Measurements from ENCODE around the gene TCHHL1.
A peak's percentile ranks its signal among the peaks of the same experiment; 100 is the strongest.

TCHHL1 gene

GRCh38 chr1:152038871-152039270 lies 50.0 kb downstream of the TCHHL1 start:
- Histone ChIP-seq H3K27me3 (ENCODE audit: insufficient read depth, low read depth) (no peaks in the 10 kb centered on the region), H4K20me1 (ENCODE audit: insufficient read depth) (peaks cover 4% of the 10 kb centered on the region), H3K4me1 (ENCODE audit: low read depth, poor library complexity, severe bottlenecking) (peaks cover 53% of the 10 kb centered on the region), H3K27ac (peak overlapping the region; percentile 71), H3K4me2 (peak overlapping the region; percentile 96), H3K9ac (peak overlapping the region; percentile 0; the same call in 1 of the 2 replicates), H3K4me3 (IDR thresholded peaks at IDR 0.05; ENCODE audit: insufficient read depth, low read depth, low read length) (no peak overlapping the region), H3K36me3 (ENCODE audit: insufficient read depth) (no peaks in the 10 kb centered on the region; the same call in 1 of the 2 replicates), H3K79me2 (ENCODE audit: insufficient read depth, low read depth) (peaks cover 30% of the 10 kb centered on the region), H2AFZ (ENCODE audit: low read depth) (no peak overlapping the region)
- TF ChIP-seq CTCF (conservative IDR thresholded peaks at IDR 0.05; ENCODE audit: low read depth, low read length): no peak

GRCh38 chr1:152036267-152037216 lies 52.3 kb downstream of the TCHHL1 start, which contains the start of gene S100A11:
TSS of gene S100A11 (minus strand) at chr1:152037004. CDS start at chr1:152036915, 89 bp downstream.
- Histone ChIP-seq H3K4me1 (ENCODE audit: low read depth, poor library complexity, severe bottlenecking) (peaks cover 66% of the 10 kb centered on the region), H3K36me3 (ENCODE audit: insufficient read depth) (peaks cover 20% of the 10 kb centered on the region), H2AFZ (ENCODE audit: low read depth) (peak within 1 kb of the TSS; percentile 50), H3K27ac (peak within 1 kb of the TSS; percentile 71), H3K9ac (peak within 1 kb of the TSS; percentile 68), H4K20me1 (ENCODE audit: insufficient read depth) (peaks cover 14% of the 10 kb centered on the region), H3K4me3 (IDR thresholded peaks at IDR 0.05; ENCODE audit: insufficient read depth, low read depth, low read length) (peak within 1 kb of the TSS; percentile 97), H3K27me3 (ENCODE audit: insufficient read depth, low read depth) (no peaks in the 10 kb centered on the region), H3K4me2 (peak within 1 kb of the TSS; percentile 96), H3K79me2 (ENCODE audit: insufficient read depth, low read depth) (peaks cover 49% of the 10 kb centered on the region)
- no peak; the same call in none of the 2 replicates for TF ChIP-seq CTCF (conservative IDR thresholded peaks at IDR 0.05; ENCODE audit: low read depth, low read length)

- H3K79me2 ChIP-seq (ENCODE audit: insufficient read depth, low read depth): peaks cover 49% of the 10 kb centered on the region
- peak overlapping the region; percentile 50 for H2AFZ ChIP-seq (ENCODE audit: low read depth)
- H3K9ac ChIP-seq: peak overlapping the region; percentile 68
- peak overlapping the region; percentile 97 for H3K4me3 ChIP-seq (IDR thresholded peaks at IDR 0.05; ENCODE audit: insufficient read depth, low read depth, low read length)
- no peaks in the 10 kb centered on the region for H3K27me3 ChIP-seq (ENCODE audit: insufficient read depth, low read depth)
- H3K4me2 ChIP-seq: peak overlapping the region; percentile 96
- peaks cover 25% of the 10 kb centered on the region for H3K36me3 ChIP-seq (ENCODE audit: insufficient read depth)
- H3K4me1 ChIP-seq (ENCODE audit: low read depth, poor library complexity, severe bottlenecking): peaks cover 74% of the 10 kb centered on the region
- peak overlapping the region; percentile 71 for H3K27ac ChIP-seq
- 0 out of 2 replicates have a peak, but pooled peaks have one; percentile 11 for TF ChIP-seq CTCF (conservative IDR thresholded peaks at IDR 0.05; ENCODE audit: low read depth, low read length)
- peaks cover 14% of the 10 kb centered on the region for H4K20me1 ChIP-seq (ENCODE audit: insufficient read depth)
Measured at GRCh38 chr1:152035539-152036266, 53.2 kb downstream of the TCHHL1 start.

- peaks cover 25% of the 10 kb centered on the region for H3K36me3 ChIP-seq (ENCODE audit: insufficient read depth)
- peak overlapping the region; percentile 96 for H3K4me2 ChIP-seq
- peaks cover 14% of the 10 kb centered on the region for H4K20me1 ChIP-seq (ENCODE audit: insufficient read depth)
- H3K4me1 ChIP-seq (ENCODE audit: low read depth, poor library complexity, severe bottlenecking): peaks cover 74% of the 10 kb centered on the region
- peak overlapping the region; percentile 68 for H3K9ac ChIP-seq
- peak overlapping the region; percentile 71 for H3K27ac ChIP-seq
- no peak overlapping the region; the same call in 1 of the 2 replicates for H2AFZ ChIP-seq (ENCODE audit: low read depth)
- H3K27me3 ChIP-seq (ENCODE audit: insufficient read depth, low read depth): no peaks in the 10 kb centered on the region
- H3K4me3 ChIP-seq (IDR thresholded peaks at IDR 0.05; ENCODE audit: insufficient read depth, low read depth, low read length): peak overlapping the region; percentile 97
- peak; percentile 100 for TF ChIP-seq CTCF (conservative IDR thresholded peaks at IDR 0.05; ENCODE audit: low read depth, low read length)
- H3K79me2 ChIP-seq (ENCODE audit: insufficient read depth, low read depth): peaks cover 49% of the 10 kb centered on the region
Measured at GRCh38 chr1:152034654-152035538, 54.0 kb downstream of the TCHHL1 start.
